Adrenal gland (tissue), 12 donors: ENCODE data around the gene RASA2. TPM values are rescaled to one million over a fixed set of nuclear protein-coding genes. Genes with fewer than 3 reads are reported as not detected.
A peak's percentile ranks its signal among the peaks of the same experiment; 100 is the strongest.

Source experiments
- DNase-seq, 7 donors: peaks; one replicate each; pipeline ENCODE4 v3.0.0-alpha.2; 2019 to 2020
- H3K27ac ChIP-seq, 5 donors: fragments of 200-600 bp; sonication (generic) in 4 of 5; 1 replicate in 3 of 5; 2 replicates in 2 of 5; pipeline versions ENCODE4 v1.5.1 to v1.8.0; 2016 to 2020; ENCODE audit warnings: mild to moderate bottlenecking in 1 of 5
- H3K27me3 ChIP-seq: fragments of 200-600 bp; 2 replicates; pipeline ENCODE4 v1.8.0; 2021
- H3K36me3 ChIP-seq, 2 donors: fragments of 200-600 bp; replicated peaks in 1 of 2; 1 replicate in 1 of 2; 2 replicates in 1 of 2; pipeline versions ENCODE4 v1.5.1 to v1.8.0; 2018 to 2022
- H3K4me1 ChIP-seq, 2 donors: fragments of 200-600 bp; replicated peaks in 1 of 2; 1 replicate in 1 of 2; 2 replicates in 1 of 2; pipeline versions ENCODE4 v1.5.1 to v1.8.0; 2018 to 2021
- H3K4me3 ChIP-seq, 4 donors: fragments of 200-600 bp; sonication (generic) in 3 of 4; one replicate each; pipeline ENCODE4 v1.5.1; 2016 to 2018
- H3K9me3 ChIP-seq, 3 donors: fragments of 200-600 bp; sonication (generic) in 1 of 3; replicated peaks in 1 of 3; 1 replicate in 2 of 3; 2 replicates in 1 of 3; pipeline versions ENCODE4 v1.5.1 to v1.8.0; 2016 to 2021
- POLR2A ChIP-seq, 2 donors: fragments of 450-650 bp; IDR thresholded peaks; one replicate each; pipeline ENCODE4 v1.6.1; 2017; ENCODE audit warnings: antibody characterized with exemption in 2 of 2, mild to moderate bottlenecking in 2 of 2, moderate library complexity in 1 of 2
- WGBS, 4 donors: extraction: QIAGEN DNeasy Blood & Tissue Kit in 2 of 4; methylation state at CpG; one replicate each; pipeline versions ENCODE4 v1.1.5 to v1.1.7; 2013 to 2017; 5-methylcytosine and 5-hydroxymethylcytosine counted together
- intact Hi-C, 2 donors: fragments of 100-400 bp; cut with DNase I; formaldehyde crosslinking; loops; one replicate each; pipeline versions ENCODE4 v1.14.1 to v1.15.0; 2022 to 2023
- polyA plus RNA-seq, 3 donors: library from polyadenylated mRNA; stranded (reverse); fragments of 200-250 nt in 2 of 3; fragments of 350-450 nt in 1 of 3; fragmentation: Illumina TruSeq in 1 of 3; extraction: RNeasy Lipid Tissue Mini Kit (QIAGEN cat#74804) in 1 of 3; gene quantifications; one replicate each; pipeline ENCODE4 v1.2.3, GENCODE V29; 2013 to 2014
- total RNA-seq, 9 donors: library from RNA; depleted of rRNA in 4 of 9; stranded (reverse); fragments of >200 nt in 4 of 9; fragments of 120-200 nt in 1 of 9; fragmentation: NEBNext Ultra II Directional in 1 of 9; extraction: Animal tissue kit (Norgen Biotek cat#: 25700) in 1 of 9; gene quantifications; one replicate each; pipeline versions ENCODE4 v1.1.0 to v1.2.4, GENCODE V29; 2013 to 2023
- TF ChIP-seq, protein P1 (sequence below), 6 experiments: fragments of 450-650 bp in 4 of 6; fragments of 200-600 bp in 2 of 6; sonication (generic) in 1 of 6; IDR thresholded peaks; 1 replicate in 5 of 6; 2 replicates in 1 of 6; pipeline versions ENCODE4 v1.5.1 to v1.8.0; 2016 to 2021; ENCODE audit warnings: antibody characterized with exemption in 6 of 6, mild to moderate bottlenecking in 2 of 6, moderate library complexity in 1 of 6
- donor health status: healthy with polysubstance abuse.
- donor health status: Bipolar disorder and iron deficiency.
- donor health status: DM: yes; HTN: yes; CAD: no.
- donor health status: DM: no; HTN: no; CAD: no.
- donor health status: DM: no; HTN: no; CAD: no.
- donor health status: DM: yes; HTN: yes; CAD: no.

RASA2 gene
- total and polyA plus RNA-seq, 12 donors = 5.7 to 52.5 (median 10.2) TPM

GRCh38 chr3:141557961-141558706 is 71.3 kb downstream of the RASA2 start:
- no peaks in the 10 kb centered on the region for H3K9me3 ChIP-seq
- no peaks in the 10 kb centered on the region for H3K36me3 ChIP-seq
- H3K4me1 ChIP-seq = peaks cover 3 to 20% of the 10 kb centered on the region in 2 donors
- no peak overlapping the region for H3K27ac ChIP-seq
- DNase-seq = peak in 1 of 7 donors; percentile 34
- no peak for TF ChIP-seq POLR2A (IDR thresholded peaks at IDR 0.05)
- TF ChIP-seq, protein P1, sequence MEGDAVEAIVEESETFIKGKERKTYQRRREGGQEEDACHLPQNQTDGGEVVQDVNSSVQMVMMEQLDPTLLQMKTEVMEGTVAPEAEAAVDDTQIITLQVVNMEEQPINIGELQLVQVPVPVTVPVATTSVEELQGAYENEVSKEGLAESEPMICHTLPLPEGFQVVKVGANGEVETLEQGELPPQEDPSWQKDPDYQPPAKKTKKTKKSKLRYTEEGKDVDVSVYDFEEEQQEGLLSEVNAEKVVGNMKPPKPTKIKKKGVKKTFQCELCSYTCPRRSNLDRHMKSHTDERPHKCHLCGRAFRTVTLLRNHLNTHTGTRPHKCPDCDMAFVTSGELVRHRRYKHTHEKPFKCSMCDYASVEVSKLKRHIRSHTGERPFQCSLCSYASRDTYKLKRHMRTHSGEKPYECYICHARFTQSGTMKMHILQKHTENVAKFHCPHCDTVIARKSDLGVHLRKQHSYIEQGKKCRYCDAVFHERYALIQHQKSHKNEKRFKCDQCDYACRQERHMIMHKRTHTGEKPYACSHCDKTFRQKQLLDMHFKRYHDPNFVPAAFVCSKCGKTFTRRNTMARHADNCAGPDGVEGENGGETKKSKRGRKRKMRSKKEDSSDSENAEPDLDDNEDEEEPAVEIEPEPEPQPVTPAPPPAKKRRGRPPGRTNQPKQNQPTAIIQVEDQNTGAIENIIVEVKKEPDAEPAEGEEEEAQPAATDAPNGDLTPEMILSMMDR (IDR thresholded peaks at IDR 0.05) = no peak
- WGBS, 4 donors = 25 to 37% (median 31%) methylated on average over 4 of the region's 4 CpGs
- no peak overlapping the region for H3K4me3 ChIP-seq
- H3K27me3 ChIP-seq = no peaks in the 10 kb centered on the region
- intact Hi-C loops = loop anchor here (5.0 kb wide), 2 partner anchors 76 to 81 kb away; no protein-coding TSS in a partner anchor

DNA sequence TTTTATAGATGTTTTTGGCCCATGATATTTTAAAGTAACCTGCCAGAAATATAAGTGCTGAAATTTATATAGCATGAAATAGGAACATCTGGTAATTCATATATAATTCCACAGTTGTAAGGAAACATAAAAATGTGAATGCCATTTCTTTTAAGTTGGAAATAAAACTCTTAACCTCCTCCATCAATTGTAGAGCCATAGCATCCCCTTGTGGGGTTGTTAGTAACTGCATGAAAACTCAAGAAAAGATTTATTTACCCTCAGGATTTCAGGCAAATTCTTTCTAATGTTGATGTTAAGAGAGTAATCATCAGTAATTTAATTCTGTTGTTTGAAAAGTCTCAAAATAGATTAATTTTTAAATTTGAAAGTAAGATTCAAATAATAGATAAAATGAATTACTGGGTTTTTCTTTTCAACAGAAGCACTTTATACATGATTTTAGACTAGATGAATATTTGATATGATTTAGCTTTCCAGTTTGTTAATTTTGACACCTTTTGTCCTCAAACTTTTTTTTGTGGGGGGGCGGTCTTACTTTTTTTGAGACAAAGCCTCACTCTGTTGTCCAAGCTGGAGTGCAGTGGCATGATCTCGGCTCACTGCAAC is 74.7 kb downstream of the RASA2 start:
- intact Hi-C loops = loop anchor here (5.0 to 10.0 kb wide), 3 partner anchors 99 to 207 kb away; no protein-coding TSS in a partner anchor
- 56 to 70% (median 65%) methylated on average over 2 of the region's 2 CpGs for WGBS, 4 donors

GRCh38 chr3:141564241-141564640 is 77.4 kb downstream of the RASA2 start:
- TF ChIP-seq POLR2A (IDR thresholded peaks at IDR 0.05) = no peak
- TF ChIP-seq, protein P1 (IDR thresholded peaks at IDR 0.05) = no peak
- no peaks in the 10 kb centered on the region for H3K36me3 ChIP-seq
- 88 to 97% (median 93%) methylated on average over 1 of the region's 1 CpG for WGBS, 4 donors
- H3K27me3 ChIP-seq = no peaks in the 10 kb centered on the region
- H3K27ac ChIP-seq = no peak overlapping the region
- intact Hi-C loops = loop anchor here (5.0 to 10.0 kb wide), 3 partner anchors 102 to 209 kb away; no protein-coding TSS in a partner anchor
- H3K4me3 ChIP-seq = no peak overlapping the region
- no peak for DNase-seq
- H3K9me3 ChIP-seq = no peaks in the 10 kb centered on the region
- no peaks in the 10 kb centered on the region for H3K4me1 ChIP-seq

More for the DNA sequence above, 74.7 kb downstream of the RASA2 start:
- H3K9me3 ChIP-seq = no peaks in the 10 kb centered on the region
- H3K4me1 ChIP-seq = peaks cover 0 to 14% of the 10 kb centered on the region in 2 donors
- no peak overlapping the region for H3K27ac ChIP-seq
- H3K4me3 ChIP-seq = no peak overlapping the region
- peak in 4 of 7 donors; percentile 29 to 52 (median 44) for DNase-seq
- no peaks in the 10 kb centered on the region for H3K36me3 ChIP-seq
- TF ChIP-seq, protein P1 (IDR thresholded peaks at IDR 0.05) = peak; percentile 96 to 100 (median 99)
- no peak for TF ChIP-seq POLR2A (IDR thresholded peaks at IDR 0.05)
- H3K27me3 ChIP-seq = no peaks in the 10 kb centered on the region

GRCh38 chr3:141570068-141570467 is 83.2 kb downstream of the RASA2 start:
- no peak for DNase-seq
- no peaks in the 10 kb centered on the region for H3K27me3 ChIP-seq
- intact Hi-C loops = no loop called here
- peaks cover 0 to 15% of the 10 kb centered on the region in 2 donors for H3K36me3 ChIP-seq
- no peak overlapping the region for H3K27ac ChIP-seq
- H3K9me3 ChIP-seq = no peaks in the 10 kb centered on the region
- no peaks in the 10 kb centered on the region for H3K4me1 ChIP-seq
- 86 to 96% (median 92%) methylated on average over 6 of the region's 6 CpGs for WGBS, 4 donors
- no peak overlapping the region for H3K4me3 ChIP-seq
- TF ChIP-seq POLR2A (IDR thresholded peaks at IDR 0.05) = no peak
- TF ChIP-seq, protein P1 (IDR thresholded peaks at IDR 0.05) = no peak
